Body of pancreas (tissue), 4 donors: ENCODE data around the gene IDUA.

Source experiments
- POLR2A ChIP-seq, 3 donors: fragments of 450-650 bp; IDR thresholded peaks; one replicate each; pipeline ENCODE4 v1.6.1; 2016; ENCODE audit warnings: antibody characterized with exemption in 3 of 3, mild to moderate bottlenecking in 2 of 3
- TF ChIP-seq, protein P1 (sequence below), 7 experiments: fragments of 450-650 bp in 4 of 7; fragments of 200-600 bp in 3 of 7; sonication (generic) in 3 of 7; IDR thresholded peaks; one replicate each; pipeline ENCODE4 v1.5.1; 2016 to 2019; ENCODE audit warnings: antibody characterized with exemption in 7 of 7

DNA sequence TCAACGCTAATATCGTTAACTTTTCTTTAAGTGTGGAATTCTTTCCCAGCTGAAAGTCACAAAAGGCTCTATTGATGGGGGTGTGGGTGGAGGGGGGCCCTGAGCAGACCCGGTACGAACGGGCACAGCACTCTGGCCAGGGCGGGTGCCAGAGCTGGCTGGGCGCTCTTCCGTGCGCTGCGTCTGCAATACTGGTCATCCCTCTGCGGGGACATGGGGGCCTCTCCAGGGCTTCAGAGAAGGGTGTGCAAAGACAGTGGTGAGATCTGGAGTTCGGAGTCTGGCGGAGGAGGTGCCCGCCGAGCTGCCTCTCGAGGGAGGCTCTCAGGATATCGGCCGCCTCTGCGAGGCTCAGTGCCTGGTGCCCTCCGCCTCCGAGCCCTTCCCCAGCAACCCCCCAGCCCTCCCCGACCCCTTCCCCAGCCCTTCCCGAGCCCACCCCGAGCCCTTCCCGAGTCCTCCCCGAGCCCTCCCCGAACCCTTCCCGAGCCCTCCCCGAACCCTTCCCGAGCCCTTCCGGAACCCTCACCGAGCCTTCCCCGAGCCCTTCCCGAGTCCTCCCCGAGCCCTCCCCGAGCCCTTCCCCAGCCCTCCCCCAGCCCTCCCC lies 58.9 kb downstream of the IDUA start:
- TF ChIP-seq, protein P1, sequence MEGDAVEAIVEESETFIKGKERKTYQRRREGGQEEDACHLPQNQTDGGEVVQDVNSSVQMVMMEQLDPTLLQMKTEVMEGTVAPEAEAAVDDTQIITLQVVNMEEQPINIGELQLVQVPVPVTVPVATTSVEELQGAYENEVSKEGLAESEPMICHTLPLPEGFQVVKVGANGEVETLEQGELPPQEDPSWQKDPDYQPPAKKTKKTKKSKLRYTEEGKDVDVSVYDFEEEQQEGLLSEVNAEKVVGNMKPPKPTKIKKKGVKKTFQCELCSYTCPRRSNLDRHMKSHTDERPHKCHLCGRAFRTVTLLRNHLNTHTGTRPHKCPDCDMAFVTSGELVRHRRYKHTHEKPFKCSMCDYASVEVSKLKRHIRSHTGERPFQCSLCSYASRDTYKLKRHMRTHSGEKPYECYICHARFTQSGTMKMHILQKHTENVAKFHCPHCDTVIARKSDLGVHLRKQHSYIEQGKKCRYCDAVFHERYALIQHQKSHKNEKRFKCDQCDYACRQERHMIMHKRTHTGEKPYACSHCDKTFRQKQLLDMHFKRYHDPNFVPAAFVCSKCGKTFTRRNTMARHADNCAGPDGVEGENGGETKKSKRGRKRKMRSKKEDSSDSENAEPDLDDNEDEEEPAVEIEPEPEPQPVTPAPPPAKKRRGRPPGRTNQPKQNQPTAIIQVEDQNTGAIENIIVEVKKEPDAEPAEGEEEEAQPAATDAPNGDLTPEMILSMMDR (IDR thresholded peaks at IDR 0.05) = no peak
- TF ChIP-seq POLR2A (IDR thresholded peaks at IDR 0.05) = no peak
